Right lung (tissue), 5 donors: ENCODE data around the gene EPHB2. TPM values are rescaled to one million over a fixed set of nuclear protein-coding genes. Genes with fewer than 3 reads are reported as not detected.
"Not testable (repeated sequence)": the region's sequence is repeated elsewhere in the genome, so short reads cannot be mapped to it uniquely, and the experiment has no call there.

Experiments
- DNase-seq, 2 donors: peaks; one replicate each; pipeline ENCODE4 v3.0.0-alpha.2; 2013
- polyA plus RNA-seq, 5 donors: library from polyadenylated mRNA; unstranded; fragments of 120-200 nt; gene quantifications; one replicate each; pipeline versions ENCODE4 v1.2.1 to v1.2.3, GENCODE V29; 2013; ENCODE audit warnings: inconsistent platforms in 1 of 5, low replicate concordance in 1 of 5; ENCODE audit not compliant: insufficient read length in 5 of 5, insufficient read depth in 1 of 5

Gene EPHB2
- polyA plus RNA-seq, 5 donors, result 14.6 to 20.0 (median 15.1) TPM

DNA sequence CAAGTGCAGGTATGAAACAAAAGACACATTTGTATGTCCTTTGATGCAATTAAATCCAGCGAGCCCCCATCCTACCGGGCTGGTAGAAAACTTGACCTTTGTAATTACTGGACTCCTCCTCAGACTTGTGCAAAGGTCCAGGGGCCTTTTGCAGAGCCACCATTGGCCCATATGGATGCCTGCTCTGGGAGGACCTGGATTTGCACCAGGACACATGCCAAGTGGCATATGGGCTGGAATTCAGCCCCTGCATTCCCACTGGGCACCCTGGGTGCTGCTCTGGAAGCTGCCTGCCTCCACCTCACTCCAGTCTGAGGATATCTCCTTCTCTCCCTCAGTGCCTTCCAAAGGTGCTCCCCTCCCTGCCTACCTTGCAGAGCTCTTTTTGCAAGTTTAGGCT lies 226.0 kb downstream of the EPHB2 start:
- no peak for DNase-seq

DNA sequence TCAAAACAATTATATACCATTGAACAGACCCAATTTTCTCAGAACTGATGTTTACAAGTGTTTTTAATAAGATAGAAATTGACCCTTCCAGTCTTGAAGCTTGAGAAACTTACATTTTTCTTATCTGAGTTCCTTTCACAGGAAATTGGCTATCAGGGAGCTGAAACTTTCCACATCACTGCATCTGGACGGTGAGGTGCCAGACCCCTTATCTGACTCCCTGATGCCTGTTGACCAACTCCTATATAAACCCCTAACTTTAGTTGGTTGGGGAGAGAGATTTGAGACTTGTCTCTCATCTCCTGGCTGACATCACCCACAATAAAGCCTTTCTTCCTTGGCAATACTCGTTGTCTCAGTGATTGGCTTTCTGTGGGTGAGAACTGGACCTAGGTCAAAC lies 230.6 kb downstream of the EPHB2 start:
- DNase-seq, result no peak

DNA sequence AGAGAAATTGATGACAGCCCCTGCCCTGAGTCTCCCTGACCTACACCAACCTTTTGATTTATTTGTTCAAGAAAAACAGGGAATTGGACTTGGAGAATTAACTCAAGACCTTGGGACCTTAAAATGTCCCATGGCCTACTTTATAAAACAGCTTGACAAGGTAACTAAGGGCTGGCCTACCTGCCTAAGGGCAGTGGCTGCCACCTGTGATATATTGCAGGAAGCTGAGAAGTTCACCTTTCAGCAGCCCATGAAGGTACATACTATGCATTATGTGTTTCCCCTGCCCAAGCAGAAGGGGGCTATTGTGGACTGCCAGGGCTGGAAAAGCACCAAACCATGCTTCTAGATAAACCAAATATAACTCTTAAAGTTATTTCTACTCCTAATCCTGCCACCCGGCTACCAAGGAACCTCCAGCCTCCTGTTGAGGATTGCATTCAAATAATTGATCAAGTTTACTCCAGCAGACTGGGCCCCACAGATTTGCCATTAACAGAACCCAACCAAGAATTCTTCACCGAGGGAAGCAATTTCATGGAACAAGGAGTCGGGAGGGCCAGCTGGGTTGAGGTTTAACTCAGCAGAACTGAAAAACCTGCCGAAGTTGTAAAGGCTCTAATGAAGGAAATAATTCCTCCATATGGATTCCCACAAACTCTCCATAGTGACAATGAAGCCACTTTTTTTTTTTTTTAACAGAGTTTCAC lies 233.9 kb downstream of the EPHB2 start:
- DNase-seq, result no peak

DNA sequence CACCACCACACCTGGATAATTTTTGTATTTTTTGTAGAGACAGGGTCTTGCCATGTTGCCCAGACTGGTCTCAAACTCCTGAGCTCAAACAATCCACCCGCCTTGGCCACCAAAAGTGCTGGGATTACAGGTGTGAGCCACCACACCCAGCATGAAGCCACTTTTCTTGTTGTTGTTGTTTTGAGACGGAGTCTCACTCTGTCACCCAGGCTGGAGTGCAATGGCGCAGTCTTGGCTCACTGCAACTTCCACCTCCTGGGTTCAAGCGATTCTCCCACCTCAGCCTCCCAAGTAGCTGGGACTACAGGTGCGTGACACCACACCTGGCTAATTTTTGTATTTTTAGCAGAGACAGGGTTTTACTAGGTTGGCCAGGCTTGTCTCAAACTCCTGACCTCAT lies 234.5 kb downstream of the EPHB2 start:
- not testable (repeated sequence) for DNase-seq

DNA sequence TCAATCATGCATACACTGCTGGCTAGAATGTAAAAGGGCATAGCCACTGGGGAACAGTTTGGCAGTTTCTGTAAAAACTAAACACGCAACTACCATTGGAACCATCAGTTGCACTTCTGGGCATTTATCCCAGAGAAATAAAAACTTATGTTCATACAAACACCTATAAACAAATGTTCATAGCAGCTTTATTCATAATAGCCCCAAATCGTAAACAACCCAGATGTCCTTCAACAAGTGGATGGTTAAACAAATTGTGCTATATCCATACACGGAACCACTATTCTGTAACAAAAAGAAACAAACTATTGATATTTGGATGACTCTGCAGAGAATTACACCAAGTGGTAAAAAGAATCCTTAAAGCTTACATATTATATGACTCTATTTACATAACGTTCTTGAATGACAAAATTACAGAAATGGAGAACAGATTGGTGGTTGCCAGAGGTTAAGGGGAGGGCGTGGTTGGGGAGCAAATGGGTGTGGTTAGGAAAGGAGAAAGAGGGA lies 239.2 kb downstream of the EPHB2 start:
- DNase-seq, result no peak

DNA sequence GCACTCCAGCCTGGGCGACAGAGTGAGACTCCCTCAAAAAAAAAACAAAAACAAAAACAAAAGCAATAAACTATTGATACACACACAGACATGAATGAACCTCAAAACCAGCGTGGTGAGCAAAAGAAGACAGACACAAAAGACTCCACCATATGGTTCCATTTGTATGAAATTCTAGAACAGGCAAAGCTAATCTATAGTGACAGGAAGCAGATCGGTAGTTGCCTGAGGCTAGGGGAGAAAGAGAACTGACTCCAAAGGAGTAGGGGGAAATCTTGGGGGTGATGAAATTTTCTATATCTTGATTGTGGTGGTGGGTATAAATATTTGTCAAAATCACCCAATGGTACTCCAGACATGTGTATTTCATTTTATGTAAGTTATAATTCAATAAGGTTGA lies 241.2 kb downstream of the EPHB2 start:
- DNase-seq, result no peak

DNA sequence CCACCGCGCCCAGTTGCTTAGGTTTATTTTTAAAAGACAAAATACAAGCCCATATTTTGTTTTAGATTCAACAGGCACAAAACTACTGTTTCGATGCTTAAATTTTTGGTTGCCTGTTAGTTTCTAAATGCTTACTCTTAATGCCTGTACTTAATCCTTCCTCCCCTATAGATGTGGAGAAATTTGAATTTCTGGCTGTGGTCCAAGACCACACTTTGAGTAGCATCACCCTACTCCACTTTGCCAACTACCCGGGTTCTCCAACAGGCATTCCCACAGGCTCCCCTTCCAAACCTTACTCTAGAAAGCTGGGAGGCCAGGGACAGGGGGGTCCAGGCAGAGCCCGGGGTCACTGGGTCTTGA lies 242.0 kb downstream of the EPHB2 start:
- DNase-seq, result no peak

DNA sequence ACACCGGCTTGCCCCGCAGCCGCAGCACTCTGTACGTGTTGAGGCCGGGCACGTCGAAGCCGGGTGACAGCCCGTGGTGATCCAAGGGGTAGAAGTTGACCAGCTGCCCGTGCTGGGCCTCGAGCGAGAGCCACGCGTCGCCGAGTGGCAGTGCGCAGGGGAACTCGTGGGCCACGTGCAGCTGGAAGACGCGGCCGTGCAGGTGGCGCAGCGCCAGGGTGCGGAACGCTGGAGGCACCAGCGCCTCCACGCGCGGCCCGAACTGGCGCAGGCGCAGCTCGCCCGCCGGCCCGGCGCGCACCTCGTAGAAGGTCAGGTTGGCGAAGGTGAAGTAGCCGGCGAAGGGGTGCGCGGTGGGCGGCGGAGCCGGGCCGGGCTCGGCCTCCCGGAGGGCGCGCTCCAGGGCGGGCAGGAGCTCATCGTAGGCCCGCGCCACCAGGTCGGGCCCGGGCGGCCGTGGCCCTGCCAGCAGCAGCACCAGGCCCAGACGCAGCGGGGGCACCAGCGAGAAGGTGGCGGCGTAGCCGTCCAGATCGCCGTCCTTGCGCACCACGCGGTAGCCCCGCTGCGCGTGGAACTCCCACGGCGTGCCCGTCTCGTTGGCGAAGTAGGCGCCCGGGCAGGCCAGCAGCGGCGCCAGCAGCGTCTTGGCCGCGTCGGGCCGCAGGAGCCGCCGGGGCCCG lies 242.6 kb downstream of the EPHB2 start:
- no peak for DNase-seq

DNA sequence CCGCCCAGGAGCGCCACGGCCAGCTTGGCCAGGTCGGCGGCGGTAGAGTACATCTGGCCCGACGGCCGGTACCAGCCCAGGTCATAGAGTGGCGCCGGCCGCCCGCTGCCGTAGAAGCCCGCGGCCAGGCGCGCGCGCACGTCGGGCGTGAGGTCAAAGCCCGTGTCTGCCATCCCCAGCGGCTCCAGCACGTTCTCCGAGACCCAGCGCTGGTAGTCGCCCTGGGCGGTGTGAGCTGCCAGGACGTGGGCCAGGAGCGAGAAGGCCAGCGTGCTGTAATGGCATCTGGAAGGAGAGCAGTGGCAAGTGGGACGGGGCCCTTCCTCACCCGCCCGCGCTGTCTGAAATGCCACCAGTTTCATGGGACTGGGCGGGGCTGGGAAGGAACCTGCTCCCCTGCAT lies 243.1 kb downstream of the EPHB2 start:
- DNase-seq, result no peak

DNA sequence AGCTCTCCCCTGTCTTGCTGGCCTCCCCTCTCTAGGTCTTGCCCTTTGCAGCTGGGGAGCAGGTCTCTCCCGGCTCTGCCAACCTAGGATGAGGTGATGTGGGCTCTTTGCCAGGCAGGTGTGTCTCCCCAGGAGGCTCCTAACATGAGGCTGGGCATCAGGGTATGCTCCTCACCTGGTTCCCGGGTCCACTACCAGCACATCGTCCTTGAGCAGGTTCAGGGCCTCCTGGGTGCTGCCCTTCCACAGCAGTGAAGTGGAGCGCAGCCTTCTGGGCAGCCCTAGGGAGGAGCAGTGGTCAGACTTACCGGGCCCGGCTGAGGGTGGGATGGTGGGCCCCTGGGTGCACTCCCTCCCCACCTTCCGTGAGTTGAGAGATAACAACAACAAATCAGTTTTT lies 244.5 kb downstream of the EPHB2 start:
- DNase-seq, result no peak

DNA sequence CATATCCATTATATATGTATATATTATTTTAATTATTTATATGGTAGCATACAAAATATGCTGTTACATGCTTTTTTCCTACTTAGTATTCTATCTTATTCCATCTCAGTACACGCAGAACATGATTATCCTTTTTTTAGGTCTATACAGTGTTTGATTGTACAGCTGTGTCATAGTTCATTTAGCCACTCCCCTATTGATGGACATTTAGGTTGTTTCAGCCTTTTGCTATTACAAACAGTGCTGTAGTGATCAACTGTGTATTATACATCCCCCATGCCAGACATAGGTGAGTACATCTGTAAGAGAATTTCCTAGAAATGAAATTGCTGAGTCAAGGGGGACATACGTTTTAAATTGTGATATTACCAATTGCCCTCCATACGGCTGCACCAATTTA lies 246.4 kb downstream of the EPHB2 start:
- no peak for DNase-seq

DNA sequence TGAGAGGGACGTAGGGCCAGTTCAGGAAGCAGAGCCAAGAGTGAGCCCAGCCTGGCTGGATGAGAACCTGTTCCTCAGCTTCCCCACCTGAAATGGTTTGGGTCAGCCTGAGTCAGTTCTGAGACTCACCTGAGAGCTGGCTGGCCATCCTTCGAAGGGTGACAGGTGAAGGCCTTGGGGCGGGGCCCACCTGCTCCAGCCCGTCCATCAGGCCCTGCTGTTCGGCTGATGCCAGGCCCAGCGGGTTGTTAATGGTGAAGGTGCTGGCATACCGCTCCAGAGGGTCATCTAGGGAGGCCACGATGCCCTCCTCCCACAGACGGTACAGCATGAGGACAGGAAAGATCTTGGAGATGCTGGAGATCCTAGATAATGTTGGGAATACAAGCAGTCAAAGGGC lies 247.9 kb downstream of the EPHB2 start:
- DNase-seq, result no peak

DNA sequence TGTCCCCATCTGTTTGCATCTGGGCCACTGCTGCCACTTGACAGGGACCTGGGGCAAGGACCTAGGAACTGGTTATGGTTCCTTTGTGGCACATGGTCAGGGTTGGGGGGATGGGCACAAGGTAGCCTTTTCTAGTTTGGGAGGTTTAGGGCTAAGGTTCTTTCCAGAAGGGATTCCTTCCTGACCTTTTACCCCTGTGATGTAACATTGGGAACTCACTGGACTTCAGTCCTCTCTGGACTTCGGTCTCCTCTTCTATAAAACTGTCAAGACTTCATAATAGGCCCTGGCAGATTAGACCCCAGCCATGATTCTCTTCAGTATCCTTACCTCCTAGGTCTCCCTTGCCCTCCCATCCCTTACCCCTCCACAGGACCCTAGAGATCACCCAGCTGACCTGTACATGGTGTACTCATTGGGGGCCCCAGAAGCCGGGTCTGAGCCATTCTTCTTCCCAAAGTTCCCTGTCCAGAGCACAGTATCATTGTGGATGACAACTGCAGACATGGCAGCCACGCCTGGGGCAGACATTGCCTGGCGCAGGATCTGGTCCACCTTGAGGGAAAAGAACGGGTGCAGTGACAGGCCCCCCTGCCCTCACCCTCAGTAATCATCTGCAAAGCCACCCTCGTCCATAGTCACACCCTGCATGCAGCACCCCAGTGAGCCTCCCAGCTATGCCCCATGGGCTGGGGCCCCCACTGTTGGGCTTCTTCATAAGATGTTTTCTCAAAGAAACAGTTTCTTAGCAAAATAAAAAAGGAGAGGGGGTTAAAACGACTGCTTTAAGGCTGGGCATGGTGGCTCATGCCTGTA lies 249.1 kb downstream of the EPHB2 start:
- DNase-seq, result no peak

DNA sequence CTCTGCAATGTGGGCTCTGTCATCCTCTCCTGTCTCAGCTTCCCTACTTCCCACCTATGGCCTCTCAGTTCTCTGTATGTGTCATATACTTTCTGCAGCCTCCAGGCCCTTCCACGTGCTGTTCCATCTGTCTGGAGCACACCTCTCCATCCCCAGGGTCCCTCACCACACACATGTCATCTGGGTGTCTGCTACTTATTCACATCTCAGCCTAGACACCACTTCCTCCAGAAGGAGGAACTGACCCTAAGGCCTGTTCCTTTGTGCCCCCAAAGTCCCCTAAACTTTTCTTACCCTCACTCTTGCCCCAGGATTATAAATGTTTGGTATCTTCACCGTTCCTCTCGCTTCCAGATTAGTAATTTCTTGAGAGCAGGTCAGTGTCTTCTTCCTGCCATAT lies 251.9 kb downstream of the EPHB2 start:
- no peak for DNase-seq

DNA sequence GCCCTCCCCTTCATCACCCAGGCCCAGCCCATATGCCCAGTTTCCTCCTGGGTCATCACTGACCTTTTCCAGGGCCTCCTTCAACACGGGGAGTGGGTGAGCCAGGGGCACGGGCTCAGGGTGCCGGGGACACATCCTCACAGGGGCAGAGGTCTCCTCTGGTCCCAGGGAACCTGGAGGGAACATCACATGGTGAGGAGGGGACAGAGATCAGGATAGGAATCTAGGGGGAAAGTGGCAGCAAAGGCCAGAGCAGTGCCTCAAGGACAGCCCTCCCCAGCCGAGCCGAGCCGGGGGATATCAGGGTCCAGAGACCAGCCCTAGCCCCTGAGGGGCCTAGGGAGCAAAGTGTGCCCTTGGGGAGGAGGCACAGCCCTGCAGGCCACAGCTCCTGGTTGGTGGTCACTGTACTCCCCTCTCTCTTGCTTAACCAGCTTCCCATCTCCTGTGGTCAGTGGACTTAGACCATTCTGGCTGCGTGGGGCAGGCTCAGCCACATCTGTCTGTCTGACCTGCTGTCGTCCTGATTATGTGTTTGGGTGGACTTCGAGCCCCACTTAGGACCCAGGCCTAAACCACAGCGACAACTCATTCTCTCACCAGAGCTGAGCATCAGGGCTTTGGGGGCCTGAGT lies 252.5 kb downstream of the EPHB2 start:
- DNase-seq, result no peak

DNA sequence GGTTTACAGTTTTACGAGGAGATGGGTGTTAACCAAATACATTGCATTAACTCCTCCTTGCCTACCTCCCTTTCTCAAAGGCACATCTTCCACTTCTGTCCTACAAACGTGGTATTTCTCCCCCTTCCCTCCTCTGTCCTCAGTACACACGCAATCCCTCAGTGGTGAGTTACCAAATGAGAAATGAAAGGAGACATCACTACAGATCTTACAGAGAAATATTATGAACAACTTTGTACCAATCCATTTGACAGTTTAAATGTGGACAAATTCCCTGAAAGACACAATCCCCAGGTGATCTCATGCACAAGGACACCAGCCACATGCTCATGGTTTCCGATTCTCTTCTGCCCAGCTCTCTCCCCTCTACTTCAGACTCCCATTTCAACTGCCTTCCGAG lies 255.7 kb downstream of the EPHB2 start:
- no peak for DNase-seq

DNA sequence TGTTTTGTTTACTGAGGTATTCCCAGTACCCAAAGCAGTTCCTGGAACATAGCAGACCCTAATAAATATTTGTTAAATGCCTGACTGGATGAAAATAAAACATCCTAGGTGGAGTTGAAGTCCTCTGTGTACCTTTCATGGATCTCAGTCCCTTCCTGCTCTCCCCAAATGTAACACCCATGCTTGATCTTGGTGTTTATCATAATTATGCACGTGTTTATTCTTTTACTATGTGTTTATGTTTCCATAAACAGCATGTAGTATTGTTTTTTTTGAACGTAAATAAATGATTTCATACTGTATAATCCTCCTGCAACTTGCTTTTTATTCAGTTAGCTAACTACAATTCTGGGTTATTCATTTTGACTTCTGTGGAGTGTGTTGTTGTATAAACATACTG lies 257.2 kb downstream of the EPHB2 start:
- no peak for DNase-seq

DNA sequence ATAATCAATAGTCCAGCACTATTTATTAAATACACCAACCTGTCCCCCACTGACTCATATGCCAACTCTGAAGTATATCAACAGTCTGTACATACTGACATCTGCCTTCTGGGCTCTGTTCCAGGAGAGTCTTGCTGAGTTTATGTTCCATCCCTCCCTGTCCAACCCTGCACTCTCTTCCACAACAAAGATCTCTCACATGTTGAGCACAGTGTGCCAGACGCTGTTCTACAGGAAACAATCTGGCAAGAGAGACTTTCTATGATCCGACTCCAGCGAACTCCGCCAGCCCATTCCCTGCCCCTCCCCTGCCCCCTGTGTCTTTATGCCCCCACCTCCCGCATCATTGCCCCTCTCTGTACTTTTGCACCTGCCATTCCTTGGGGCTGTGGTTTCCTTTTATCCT lies 258.7 kb downstream of the EPHB2 start:
- DNase-seq, result peak; percentile 49

DNA sequence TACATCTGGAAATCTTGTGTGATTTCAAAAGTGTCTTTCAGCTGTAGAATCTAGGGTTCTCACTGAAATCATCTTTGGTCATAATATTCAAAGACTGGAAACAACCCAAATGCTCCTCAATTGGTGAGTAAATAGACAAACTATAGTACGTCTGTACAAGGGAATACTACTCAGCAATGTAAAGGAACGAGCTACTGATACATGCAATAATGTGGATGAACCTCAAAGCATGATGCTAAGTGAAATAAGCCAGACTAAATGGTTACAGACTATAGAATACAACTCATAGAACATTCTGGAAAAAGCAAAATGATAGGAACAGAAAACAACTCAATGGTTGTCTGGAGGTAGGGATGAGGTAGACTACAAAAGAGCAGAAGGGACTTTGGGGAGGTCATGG lies 259.5 kb downstream of the EPHB2 start:
- no peak for DNase-seq
